ENCODE data around the gene ACADVL.

ACADVL gene

GRCh38 chr17:7217113-7217987 is 2.4 kb upstream of the ACADVL start:
- peak; percentile 40 for DNase-seq

- no peak for DNase-seq
Observed at GRCh38 chr17:7218166-7218565, 1.6 kb upstream of the ACADVL start.

GRCh38 chr17:7218758-7219157 is 980 bp upstream of the ACADVL start:
- DNase-seq: no peak

- no peak for DNase-seq
Observed at GRCh38 chr17:7219229-7219811, 418 bp upstream of the ACADVL start.

- DNase-seq: peak; percentile 70
Observed at GRCh38 chr17:7220593-7221277, 997 bp downstream of the ACADVL start.

GRCh38 chr17:7221278-7222092 is 1.7 kb downstream of the ACADVL start:
- DNase-seq: no peak

GRCh38 chr17:7222093-7222971 is 2.6 kb downstream of the ACADVL start:
- peak; percentile 1 for DNase-seq

GRCh38 chr17:7222972-7223292 is 3.2 kb downstream of the ACADVL start:
- DNase-seq: no peak

- no peak for DNase-seq
Observed at GRCh38 chr17:7223375-7223774, 3.6 kb downstream of the ACADVL start.

GRCh38 chr17:7224110-7224509 is 4.4 kb downstream of the ACADVL start:
- peak; percentile 2 for DNase-seq

GRCh38 chr17:7224661-7225111 is 4.9 kb downstream of the ACADVL start:
- no peak for DNase-seq

GRCh38 chr17:7225711-7226331 is 6.1 kb downstream of the ACADVL start:
- DNase-seq: peak; percentile 4

- no peak for DNase-seq
Observed at GRCh38 chr17:7226721-7227710, 7.3 kb downstream of the ACADVL start.

- DNase-seq: no peak
Observed at GRCh38 chr17:7228920-7229319, 9.2 kb downstream of the ACADVL start.

GRCh38 chr17:7229504-7229903 is 9.8 kb downstream of the ACADVL start:
- no peak for DNase-seq

- no peak for DNase-seq
Observed at GRCh38 chr17:7232114-7232513, 12.4 kb downstream of the ACADVL start.

GRCh38 chr17:7233701-7234082 is 14.0 kb downstream of the ACADVL start:
- no peak for DNase-seq

- DNase-seq: peak; percentile 96
Observed at GRCh38 chr17:7234083-7234951, 14.6 kb downstream of the ACADVL start, which contains the start of gene DVL2. TSS of gene DVL2 (minus strand) at chr17:7234517. CDS start at chr17:7234262, 255 bp downstream.
